Stimulated activated CD4-positive, alpha-beta T cell treated with anti-CD3 and anti-CD28 coated beads, Interleukin-1b, Interleukin-23, amount 100 ng/mL, for 4 hours (primary cell): Measurements from ENCODE around the gene MMAB.
A peak's percentile ranks its signal among the peaks of the same experiment; 100 is the strongest.

Source experiments
- DNase-seq, 2 donors: peaks; one replicate each; pipeline ENCODE4 v3.0.0-alpha.2; 2020; ENCODE audit warnings: low read depth in 2 of 2

Gene MMAB

GRCh38 chr12:109573029-109573913 lies at the start of gene MMAB, which contains the start of gene MVK:
Gene MMAB (minus strand): TSS chr12:109573504. CDS start chr12:109573480, 24 bp downstream.
Gene MVK (plus strand): TSS chr12:109573794. CDS start chr12:109574823, 1,029 bp downstream.
- DNase-seq: peak; percentile 91 to 94

DNA sequence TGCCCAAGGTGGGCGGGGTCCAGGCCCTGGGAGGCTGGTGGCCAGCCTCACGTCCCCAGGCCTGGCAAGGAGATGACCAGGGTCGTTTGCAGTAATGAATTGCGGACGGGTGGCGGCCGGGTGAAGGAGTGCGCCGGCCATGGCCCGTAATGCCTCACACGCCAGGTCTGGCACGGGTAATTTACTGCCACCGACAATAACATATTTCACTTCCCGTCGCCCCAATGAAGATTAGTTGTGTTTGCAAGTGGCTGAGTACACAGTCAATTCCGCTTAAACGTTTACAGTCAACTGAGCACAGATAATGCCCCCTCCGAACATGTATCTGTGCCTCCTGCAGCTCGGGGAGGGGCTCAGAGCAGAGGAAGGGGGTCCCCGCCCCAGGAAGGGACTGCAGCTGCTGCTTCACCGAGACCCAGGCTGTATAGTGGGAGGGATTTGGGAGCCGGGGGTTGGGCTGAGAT lies 48.6 kb upstream of the MMAB start:
- no peak for DNase-seq

DNA sequence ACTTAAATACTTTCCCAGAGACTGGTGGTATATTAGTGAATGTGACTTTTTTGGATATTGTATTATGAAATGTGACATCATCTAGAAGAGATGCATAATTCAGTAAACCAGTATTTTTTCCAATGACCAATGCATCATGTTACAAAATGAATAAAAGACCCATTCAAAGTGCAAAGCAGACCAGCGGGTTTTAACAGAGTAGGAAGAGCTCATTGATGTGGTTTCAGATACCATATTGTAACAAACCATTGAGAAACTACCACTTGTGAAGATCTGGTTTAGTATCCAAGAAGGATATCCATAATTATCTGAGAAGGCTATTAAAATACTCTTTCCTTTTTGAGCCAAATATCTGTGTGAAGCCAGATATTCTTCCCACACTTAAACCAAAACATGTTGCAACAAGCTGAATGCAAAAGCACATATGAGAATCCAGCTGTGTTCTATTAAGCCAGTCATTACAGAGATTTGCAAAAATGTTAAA lies 47.9 kb upstream of the MMAB start:
- no peak for DNase-seq

DNA sequence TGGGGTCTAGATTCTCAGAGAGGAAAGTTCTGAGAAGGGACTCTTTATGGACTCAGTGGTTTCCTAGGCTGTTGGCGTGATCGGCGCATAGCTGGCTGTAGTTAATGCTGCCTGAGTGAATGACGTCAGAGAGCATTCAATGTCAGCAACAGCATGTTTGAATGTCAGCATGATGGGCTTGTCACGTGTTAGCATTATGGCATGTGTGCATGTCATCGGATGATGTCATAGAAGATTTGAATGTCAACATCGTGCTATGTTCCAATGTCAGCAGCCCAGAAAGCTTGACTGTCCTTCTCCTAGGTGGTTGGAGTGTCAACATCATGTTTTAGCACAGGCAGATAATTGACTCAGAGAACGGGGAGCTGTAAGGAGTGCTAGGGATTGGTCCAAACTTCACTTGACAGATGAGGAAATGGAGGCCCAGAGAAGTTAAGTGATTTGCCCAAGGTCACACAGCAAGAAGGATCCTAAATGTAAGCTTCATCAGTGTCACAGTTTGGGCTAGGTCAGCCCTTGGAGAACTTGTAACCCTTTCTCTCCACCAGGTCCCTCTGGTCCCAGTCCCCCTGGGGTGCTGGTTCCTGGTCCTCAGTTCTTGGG lies 45.8 kb upstream of the MMAB start:
- DNase-seq: no peak

DNA sequence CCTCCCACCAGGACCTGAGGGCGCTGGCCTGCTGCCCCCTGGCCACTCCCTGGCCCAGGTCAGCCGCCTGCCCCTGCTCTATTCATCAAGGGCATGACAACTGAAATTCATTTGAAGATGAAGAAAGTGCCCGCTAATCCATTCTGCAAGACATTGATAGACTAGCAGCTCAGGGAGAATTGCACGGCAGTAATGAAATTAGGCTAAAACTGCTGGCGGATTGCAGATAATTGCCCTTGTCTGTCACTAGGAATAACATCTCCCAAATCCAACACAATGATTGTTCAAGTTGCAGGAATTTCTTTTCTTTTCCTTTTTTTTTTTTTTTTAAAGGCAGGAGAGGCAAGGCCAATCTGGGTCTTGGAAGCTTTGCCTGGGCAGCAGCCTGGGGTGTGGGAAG lies 44.8 kb upstream of the MMAB start:
- no peak for DNase-seq

- DNase-seq: no peak
Observed at GRCh38 chr12:109617491-109617890, 44.2 kb upstream of the MMAB start.

DNA sequence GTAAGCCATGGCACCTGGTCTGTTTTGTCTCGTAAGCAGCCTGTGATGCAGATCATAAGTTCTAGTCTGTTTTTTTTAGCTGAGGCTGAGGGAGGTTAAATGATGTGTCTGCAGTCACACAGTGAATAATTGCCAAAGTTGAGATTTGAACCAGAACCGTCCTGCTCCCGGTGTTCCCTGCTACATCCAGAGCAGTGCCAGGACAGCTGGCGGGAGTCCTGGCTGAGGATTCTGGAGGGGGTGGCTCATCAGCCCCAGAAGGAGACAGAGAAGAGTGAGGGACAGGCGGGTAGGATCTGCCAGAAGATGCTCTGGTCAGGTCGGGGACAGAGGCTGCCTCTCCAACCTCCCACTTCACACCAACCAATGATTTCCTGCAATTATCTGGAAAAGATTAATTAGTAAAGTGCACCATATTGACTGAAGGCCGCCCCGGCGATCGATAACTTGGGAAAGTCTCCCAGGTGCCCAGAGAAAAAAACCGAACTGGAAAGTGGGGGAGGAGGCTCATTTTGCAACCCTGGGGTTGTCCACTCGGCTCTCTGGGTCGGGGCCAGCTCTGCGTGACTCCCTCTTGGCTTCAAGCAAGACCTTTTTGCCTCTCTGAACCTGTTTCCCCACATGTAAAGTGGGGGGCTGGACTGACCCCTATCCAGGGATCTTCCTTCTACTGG lies 42.4 kb upstream of the MMAB start:
- DNase-seq: no peak

DNA sequence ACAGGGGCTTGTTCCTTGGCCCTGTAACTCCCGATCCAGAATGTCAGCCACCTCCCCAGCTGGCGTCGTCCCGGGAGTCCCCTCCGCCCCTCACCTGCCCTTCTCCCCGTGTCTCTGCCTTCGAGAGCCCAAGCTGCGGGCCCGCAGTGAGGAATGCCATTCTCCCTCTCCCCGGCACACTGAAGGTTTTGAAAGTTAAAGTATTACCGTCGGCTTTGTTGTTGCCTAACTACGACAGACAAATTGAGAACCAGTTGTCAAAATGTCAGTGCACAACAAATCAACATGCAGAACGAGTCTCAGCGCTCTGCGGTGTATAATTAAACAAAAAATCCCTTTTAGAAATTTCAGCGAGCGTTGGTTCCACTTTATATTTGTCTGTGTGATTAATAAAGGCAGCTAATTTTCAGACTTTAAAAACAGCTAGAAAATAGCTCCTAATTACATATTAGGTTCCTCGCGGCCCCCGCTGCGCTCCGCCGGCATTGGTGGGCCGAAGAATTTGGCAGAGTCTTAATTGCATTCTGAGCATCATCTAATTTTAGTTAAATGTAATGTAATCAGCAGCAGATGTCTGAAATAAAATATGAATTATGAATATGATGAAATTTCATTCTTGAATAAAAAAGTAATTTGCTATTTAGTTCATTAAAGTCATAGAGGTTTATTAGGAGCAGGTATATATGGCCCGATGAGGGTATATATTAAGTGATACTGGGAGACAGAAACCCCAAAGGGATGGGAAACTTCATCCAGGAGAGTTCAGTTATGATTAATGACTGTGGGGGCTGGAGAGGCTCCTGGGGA lies 40.5 kb upstream of the MMAB start:
- no peak for DNase-seq

DNA sequence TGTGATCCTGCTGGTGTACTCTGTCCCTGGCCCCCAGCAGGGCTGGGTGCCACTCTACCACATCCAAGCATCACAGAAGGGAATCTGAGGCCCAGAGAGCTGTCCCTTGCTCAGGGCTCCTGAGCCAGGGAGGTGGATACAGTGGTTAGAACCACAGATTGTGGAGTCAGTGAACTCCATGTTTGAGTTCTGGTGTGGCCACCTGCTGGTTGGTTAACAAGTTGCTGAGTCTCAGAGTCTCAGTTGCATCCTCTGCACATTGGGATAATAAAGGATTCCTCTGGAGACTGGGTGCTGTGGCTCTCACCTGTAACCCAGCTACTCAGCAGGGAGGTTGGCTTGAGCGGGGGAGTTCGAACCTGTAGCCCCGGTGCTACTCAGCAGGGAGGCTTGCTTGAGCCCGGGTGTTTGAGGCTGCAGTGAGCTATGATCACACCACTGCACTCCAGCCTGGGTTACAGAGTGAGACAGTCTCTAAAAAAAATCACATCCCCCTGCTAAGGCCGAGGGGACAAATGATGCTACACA lies 39.7 kb upstream of the MMAB start:
- no peak for DNase-seq

DNA sequence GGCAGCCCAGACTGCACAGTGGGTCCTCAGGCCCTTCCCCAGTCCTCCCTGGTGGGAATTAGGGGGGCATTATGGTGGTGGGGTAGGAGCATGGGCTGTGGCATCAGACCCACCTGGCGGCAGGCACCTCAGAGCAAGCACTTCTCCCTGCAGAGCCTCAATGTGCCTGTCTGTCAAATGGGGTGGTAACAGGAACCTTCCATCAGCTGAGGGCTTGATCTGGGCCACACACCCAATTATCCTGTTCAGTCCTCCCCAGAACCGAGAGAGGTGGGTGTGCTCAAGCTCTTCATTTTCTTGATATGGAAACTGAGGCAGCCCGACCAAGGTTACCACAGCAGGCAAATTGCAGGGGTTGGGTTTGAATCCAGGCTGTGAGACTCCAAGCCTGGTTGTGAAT lies 38.7 kb upstream of the MMAB start:
- DNase-seq: no peak

GRCh38 chr12:109611223-109611622 lies 37.9 kb upstream of the MMAB start:
- DNase-seq: no peak

DNA sequence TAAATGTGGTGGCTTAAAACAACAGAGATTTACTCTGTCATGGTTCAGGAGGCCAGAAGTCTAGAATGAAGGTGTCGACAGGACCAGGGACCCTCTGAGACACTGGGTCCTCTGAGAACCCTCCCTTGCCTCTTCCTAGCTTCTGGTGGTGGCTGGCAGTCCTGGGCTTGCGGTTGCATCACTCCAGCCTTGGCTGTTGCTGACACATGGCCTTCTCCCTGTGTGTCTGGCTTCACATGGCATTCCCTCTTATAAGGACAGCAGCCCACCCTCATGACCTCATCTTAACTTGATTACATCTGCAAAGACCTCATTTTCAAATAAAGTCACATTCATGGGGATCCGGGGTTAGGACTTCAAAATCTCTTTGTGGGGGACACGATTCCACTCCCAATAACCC lies 37.2 kb upstream of the MMAB start:
- no peak for DNase-seq

- DNase-seq: no peak
Observed at GRCh38 chr12:109609342-109609741, 36.0 kb upstream of the MMAB start.

DNA sequence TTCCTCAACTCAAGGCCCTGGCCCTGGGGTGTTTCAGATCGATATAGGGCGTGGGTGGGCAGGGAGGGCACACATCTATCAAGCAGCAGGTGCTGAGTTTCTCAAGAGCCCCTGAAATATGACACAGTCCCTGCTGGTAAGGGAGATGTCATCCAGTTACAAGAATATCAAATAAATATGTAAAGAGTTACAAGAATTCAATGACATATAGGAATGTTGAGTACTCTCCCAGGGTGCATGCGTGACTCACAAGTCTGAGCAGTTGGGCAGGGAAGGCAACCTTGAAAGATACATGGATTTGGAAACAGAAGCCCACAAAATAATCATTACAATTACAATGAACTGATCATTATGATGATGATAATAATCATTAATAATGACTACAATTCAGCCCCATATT lies 35.5 kb upstream of the MMAB start:
- no peak for DNase-seq

DNA sequence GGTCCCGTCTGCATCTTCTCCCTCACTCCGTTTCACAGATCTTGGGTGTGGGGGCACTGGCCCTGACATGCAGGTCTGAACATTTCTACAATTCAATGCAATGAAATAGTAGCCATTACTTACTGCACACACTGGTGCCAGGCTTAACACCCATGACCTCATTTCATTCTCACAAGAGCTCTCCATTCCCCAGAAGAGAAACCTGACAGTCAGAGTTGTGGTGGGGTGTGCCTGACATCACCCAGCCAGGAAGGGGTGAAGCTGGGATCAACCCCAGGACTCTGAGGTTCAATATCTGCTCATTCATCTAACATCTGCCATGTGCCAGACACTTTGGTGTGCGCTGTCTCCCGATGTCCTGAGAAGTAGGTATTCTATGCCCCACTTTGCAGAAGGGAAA lies 35.0 kb upstream of the MMAB start:
- DNase-seq: no peak

DNA sequence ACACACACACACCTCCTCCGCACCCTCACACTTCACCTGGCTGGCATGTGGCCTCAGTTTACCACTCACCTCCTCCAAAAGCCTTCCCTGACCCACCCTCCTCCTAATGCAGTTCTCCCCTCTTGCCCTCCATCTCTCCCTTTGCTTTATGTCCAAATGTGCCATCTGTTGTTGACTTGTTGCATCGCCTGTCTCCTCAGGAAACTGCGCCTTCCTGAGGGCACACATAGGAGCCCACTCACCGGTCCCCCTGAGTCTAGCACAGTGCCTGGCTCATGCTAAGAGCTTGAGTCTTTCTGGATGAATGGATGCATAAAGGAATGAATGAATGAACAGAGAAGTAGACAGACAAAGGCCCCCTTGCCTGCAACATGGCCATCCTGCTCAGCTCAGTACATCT lies 34.3 kb upstream of the MMAB start:
- no peak for DNase-seq

DNA sequence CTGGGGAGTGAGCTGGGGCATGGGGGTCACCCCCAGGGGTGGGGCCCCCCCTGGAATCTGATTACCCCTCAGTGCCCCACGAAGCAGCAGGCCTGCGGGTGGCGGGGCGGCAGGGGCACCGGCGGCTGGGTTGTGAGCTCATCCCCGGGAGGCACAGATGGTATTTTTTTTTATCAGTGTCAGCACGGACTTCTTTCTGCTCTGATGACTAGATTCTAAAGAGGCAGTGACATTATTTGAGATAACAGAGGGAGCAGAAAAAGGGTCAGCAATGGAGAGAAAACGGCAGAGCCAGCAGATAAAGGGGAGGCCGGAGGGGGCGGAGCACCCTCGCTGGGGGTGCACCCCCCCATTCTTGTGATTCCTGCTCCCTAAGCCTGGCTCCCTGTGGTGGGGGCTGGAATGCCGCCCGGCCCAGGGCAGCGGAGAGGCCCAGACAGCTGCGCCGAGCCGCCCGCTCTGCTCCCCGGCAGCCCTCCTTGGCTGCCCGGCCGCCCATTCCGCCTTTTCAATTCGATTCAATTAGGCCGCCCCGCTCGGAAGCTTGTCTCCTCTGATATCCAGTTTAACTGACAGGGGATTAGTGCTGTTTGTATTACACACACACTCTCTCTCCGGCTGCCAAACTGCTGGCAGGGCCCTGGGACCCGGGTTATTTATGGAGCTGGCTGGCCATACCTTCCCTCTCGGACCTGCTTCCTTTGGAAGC lies 33.2 kb upstream of the MMAB start:
- DNase-seq: no peak

DNA sequence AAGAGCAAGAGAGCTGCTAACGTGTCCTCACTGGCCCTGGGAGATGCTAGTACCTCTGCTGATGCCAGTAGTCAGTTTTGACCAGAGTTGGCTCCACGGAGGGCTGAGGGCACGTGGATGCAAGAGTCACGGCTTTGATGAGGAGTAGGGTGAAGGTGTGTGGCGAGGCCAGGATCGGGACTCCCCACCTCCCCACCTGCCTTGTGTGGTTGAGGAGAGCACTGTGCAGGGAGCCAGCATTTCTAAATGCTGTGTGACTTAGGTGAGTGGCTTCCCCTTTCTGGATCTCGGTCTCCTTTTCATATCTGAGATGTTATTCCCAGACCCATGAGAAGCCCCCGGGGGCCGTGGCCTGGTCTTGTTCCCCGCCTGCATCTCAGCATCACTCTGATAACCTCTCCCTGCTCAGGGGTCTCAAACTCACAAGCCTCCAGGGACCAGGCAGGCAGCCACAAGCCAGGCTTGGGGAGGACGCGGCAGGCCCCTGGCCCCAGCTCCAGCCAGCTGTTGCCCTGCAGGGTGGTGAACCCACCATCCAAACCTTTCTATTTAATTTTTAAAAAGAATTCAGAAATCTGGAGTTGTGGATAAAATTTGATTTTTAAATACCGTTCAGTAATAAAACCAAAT lies 32.4 kb upstream of the MMAB start:
- no peak for DNase-seq

- DNase-seq: no peak
Observed at GRCh38 chr12:109605016-109605415, 31.7 kb upstream of the MMAB start.

DNA sequence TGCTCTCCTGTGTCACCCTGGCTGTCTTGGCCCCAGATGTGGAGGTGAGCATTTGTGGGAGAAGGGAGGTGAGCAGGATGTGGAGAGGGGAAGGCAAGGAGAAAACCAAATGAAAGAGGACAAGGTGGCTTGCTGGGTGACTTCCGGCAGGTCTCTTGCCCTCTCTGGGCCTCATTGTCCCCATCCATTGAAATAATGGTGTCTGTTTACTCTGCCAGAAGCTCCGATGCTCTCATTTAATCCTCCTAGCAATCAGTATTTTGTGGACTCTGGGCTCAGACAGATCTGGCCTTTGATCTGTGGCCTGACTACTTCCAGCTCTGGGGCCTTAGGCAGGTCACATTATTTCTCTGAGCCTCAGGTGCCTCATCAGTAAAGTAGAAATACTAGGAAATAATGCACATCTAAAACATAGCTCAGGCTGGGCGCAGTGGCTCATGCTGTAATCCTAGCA lies 30.9 kb upstream of the MMAB start:
- DNase-seq: no peak
